NCI-H82 (cell line): ENCODE measurements around the gene COL24A1.

Experiments used
- DNase-seq: peaks from one replicate; lab custom pipeline; 2025; lab: John Stamatoyannopoulos, UW

COL24A1 gene

GRCh38 chr1:85683292-85684025, 473.1 kb downstream of the COL24A1 start:
- DNase-seq = no peak

GRCh38 chr1:85681087-85681486, 475.5 kb downstream of the COL24A1 start:
- DNase-seq = no peak
